Mesothelial cell of epicardium (in vitro differentiated cells): ENCODE data around the gene PDE2A. TPM values are rescaled to one million over a fixed set of nuclear protein-coding genes. Genes with fewer than 3 reads are reported as not detected.
A peak's percentile ranks its signal among the peaks of the same experiment; 100 is the strongest.

ENCODE experiments used
- DNase-seq, 2 experiments: peaks; one replicate each; pipeline ENCODE4 v3.0.0; 2021; ENCODE audit warnings: low spot score in 2 of 2; ENCODE audit not compliant: unreplicated experiment in 2 of 2
- H3K27ac Mint-ChIP-seq: 2 replicates; pipeline ENCODE4 v1.8.0; 2021; ENCODE audit warnings: mixed read lengths
- H3K27me3 Mint-ChIP-seq: 2 replicates; pipeline ENCODE4 v1.8.0; 2021; ENCODE audit warnings: low read depth, mixed read lengths
- H3K36me3 Mint-ChIP-seq: 2 replicates; pipeline ENCODE4 v1.8.0; 2021; ENCODE audit warnings: mixed read lengths
- H3K4me1 Mint-ChIP-seq: 2 replicates; pipeline ENCODE4 v1.8.0; 2021; ENCODE audit warnings: mixed read lengths
- H3K4me3 Mint-ChIP-seq: 2 replicates; pipeline ENCODE4 v1.8.0; 2021; ENCODE audit warnings: mild to moderate bottlenecking, moderate library complexity, mixed read lengths
- H3K9me3 Mint-ChIP-seq: 2 replicates; pipeline ENCODE4 v1.8.0; 2021; ENCODE audit warnings: mixed read lengths
- CTCF ChIP-seq: fragments of 200-600 bp; sonication (generic); IDR thresholded peaks from one replicate; pipeline ENCODE4 v1.5.0; 2021; ENCODE audit warnings: antibody characterized with exemption; ENCODE audit not compliant: unreplicated experiment
- microRNA-seq: library from miRNA; unstranded; fragments of <30 nt; microRNA quantifications from one replicate; pipeline ENCODE4 v1.2.0, GENCODE V29; 2021; ENCODE audit warnings: inconsistent platforms, mixed read lengths
- total RNA-seq: library from RNA; stranded (reverse); gene quantifications from 3 replicates; pipeline ENCODE4 v1.2.1, GENCODE V29; 2021

PDE2A gene
- total RNA-seq, 1 donor from 2014 or later: 1.1 TPM

DNA sequence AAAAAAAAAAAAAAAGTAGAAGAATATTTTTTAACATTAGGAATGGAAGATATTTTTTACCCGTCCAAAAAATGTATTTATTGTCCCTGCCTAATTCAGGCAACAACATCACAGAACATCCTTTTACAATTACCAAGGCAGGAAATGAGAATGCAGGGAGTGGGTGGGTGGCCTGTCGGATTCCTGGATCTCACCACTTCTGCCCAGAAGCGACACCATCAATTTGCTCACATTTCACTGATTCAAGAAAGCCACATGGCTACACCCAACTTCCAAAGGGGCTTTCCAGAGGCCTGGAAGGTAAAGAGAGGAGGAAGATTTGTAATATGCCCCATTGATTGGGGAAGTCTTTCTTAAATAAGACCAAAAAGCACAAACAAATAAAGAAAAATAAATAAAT, 146.1 kb downstream of the PDE2A start:
- no peak for TF ChIP-seq CTCF

More for the DNA sequence above, 146.1 kb downstream of the PDE2A start:
- Mint-ChIP-seq H3K4me1 (peaks cover 9% of the 10 kb centered on the region), H3K4me3 (no peak overlapping the region), H3K36me3 (no peaks in the 10 kb centered on the region), H3K9me3 (peaks cover 14% of the 10 kb centered on the region), H3K27ac (no peak overlapping the region), H3K27me3 (no peaks in the 10 kb centered on the region)
- no peak for DNase-seq

Small RNA genes within 50 kb of the gene (microRNA-seq; reads per million reads assigned to microRNA genes)
- 63.6 reads per million, percentile 59 among the genes with 10 or more reads in this experiment for gene MIR139

Other genes with a start within 250 kb of the PDE2A start
- gene CLPB, start 239.9 kb downstream of the PDE2A start, total RNA-seq: 19.4 to 20.0 TPM (median 19.7 TPM) in 3 replicates
- gene ARAP1, start 78.0 kb upstream of the PDE2A start, total RNA-seq: 154 to 163 TPM (median 155 TPM) in 3 replicates
- gene STARD10, start 119.6 kb upstream of the PDE2A start, total RNA-seq: 51.1 to 54.9 TPM (median 54.7 TPM) in 3 replicates
- gene ATG16L2, start 140.0 kb upstream of the PDE2A start, total RNA-seq: 44.0 to 48.0 TPM (median 45.0 TPM) in 3 replicates